CD4-positive, alpha-beta T cell treated with Interleukin-21 for 1 hour (primary cell): ENCODE data around the gene METTL15.
"Not testable (repeated sequence)": the region's sequence is repeated elsewhere in the genome, so short reads cannot be mapped to it uniquely, and the experiment has no call there.

ENCODE experiments used
- DNase-seq: peaks from one replicate; pipeline ENCODE4 v3.0.0-alpha.2; 2020

METTL15 gene

GRCh38 chr11:28110821-28111200 is 2.6 kb downstream of the METTL15 start:
- DNase-seq: no peak

- no peak for DNase-seq
These were observed 5.9 kb downstream of the METTL15 start for GRCh38 chr11:28114116-28114515.

DNA sequence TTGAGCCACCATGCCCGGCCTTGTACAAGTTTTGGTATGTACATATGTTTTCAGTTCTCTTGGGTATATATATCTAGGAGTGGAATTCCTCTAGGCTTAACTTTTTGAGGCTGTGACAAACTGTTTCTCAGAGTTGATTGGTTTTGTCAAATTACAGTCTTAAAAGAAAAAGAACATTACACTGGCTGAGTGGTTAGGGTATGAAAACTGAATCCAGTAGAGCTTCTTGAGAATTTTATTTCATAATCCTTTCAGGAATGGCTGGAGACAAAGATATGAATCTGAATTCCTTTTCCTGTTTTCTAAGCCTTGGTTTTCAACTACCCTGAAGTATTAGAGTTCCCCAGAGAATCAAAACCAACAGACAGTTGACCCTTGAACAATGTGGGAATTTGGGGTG is 6.5 kb downstream of the METTL15 start:
- DNase-seq: no peak

DNA sequence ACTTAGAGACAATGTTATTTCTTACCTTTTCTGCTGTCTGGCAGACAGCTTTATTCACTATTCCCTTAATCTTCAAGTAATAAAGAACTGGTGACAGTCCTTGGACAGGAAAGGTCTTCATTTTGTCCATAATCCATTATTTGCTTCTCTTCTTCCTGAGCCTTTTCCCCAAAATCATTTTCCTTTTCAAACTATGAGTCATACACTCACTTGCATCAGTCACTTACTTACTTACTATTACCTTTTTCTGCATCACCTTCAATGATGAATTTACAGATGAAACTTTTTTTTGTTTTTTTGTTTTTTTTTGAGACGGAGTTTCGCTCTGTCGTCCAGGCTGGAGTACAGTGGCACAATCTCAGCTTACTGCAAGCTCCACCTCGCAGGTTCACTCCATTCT is 9.5 kb downstream of the METTL15 start:
- DNase-seq: no peak

DNA sequence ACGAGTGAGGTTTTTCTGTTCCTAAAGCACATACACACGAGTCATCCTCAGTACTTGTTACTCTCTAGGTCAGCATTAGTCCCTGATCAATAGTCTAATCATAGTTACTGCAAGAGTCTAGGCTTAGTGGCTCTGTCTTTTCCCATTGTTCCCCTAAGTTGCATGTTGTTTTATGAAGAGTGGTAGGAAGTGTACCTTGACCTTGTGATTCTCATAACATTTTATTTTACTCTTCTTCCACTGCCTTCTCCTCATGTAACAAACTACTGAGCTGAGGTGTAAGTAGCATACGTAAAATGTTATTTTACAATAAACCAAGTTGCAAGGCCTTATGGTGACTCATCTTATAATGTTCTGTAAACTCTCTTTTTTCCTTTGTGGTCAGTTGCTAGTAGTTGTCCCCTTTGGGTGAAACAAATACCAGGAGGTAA is 15.0 kb downstream of the METTL15 start:
- DNase-seq: no peak

DNA sequence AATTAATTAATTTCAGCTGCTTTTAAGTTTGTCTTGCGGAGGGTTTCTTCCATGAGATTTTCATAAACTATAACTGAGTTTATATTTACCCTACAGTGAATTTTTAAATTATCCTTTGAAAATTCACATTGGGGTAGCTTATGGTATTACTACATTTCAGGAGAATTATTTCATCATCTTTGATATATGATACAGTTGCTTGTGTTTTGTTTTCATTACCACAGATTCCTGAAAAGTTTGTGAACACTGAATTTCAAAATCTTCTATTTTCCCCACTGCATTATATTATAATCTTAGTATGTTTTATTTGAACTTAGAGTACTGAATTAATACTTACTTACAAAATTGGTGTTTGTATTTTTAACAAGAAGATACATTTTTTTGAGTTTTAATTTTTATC is 24.4 kb downstream of the METTL15 start:
- no peak for DNase-seq

DNA sequence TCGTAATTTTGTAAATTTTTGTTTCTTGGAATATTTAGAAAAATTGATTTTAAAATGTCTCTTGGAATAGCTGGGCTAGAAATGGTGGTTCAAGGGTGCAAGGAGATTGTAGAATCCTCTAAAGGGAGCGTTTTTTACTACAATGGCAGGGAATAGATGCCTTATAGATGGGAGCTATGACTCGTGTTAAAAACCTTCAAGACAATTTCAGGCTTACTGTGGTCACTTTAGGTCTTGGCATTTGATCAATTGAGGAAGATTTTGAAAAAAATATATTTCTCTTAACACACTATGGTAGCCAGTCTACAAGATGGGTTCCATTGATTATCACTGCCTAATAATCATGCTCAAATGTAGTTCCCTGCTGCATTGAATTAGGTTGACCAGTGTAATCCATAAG is 25.0 kb downstream of the METTL15 start:
- DNase-seq: no peak

- DNase-seq: not testable (repeated sequence)
These were observed 28.0 kb downstream of the METTL15 start for GRCh38 chr11:28136157-28136556.

DNA sequence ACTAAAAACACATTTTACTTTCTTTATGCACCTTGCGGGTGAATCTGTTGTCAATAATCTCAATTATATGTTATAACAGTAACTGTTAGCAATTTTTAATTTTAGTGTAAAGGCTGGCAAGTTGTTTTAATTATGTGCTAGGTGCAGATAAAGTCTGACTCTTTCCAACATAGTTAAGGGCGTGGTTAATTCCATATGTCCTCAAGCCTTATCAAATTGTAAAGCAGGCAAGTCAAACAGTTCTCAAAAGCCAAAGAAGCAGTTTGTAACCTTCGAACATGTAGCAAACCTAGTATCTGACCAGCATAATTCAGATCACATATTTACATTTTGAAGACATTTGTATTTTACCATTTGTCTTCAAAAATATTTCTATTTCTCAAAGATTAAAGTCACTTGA is 29.2 kb downstream of the METTL15 start:
- no peak for DNase-seq

DNA sequence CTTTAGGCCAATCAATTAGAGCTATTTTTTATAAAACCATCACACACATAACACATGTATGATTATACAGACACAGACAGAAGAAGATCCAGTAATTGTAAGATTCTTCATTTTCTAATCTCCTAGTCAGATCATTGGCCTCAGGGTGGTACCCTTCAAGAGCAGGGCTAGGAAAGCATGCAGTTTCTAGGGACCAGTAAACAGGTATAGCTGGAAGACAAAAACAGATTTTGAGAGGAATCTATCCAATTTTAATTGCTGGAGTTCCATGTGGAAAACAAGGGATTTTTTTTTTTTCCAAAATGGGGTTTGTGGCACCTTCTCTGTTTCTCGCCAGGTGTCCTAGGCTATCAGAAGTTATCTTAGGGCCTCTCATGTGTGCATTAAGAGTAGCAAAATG is 29.6 kb downstream of the METTL15 start:
- DNase-seq: no peak

GRCh38 chr11:28139841-28140415 is 31.7 kb downstream of the METTL15 start:
- no peak for DNase-seq

GRCh38 chr11:28140689-28141455 is 32.7 kb downstream of the METTL15 start:
- no peak for DNase-seq

GRCh38 chr11:28142724-28143123 is 34.5 kb downstream of the METTL15 start:
- no peak for DNase-seq

GRCh38 chr11:28144808-28145207 is 36.6 kb downstream of the METTL15 start:
- no peak for DNase-seq

GRCh38 chr11:28146123-28146751 is 38.0 kb downstream of the METTL15 start:
- no peak for DNase-seq

GRCh38 chr11:28152743-28153142 is 44.6 kb downstream of the METTL15 start:
- DNase-seq: no peak

GRCh38 chr11:28153586-28153985 is 45.4 kb downstream of the METTL15 start:
- DNase-seq: no peak

DNA sequence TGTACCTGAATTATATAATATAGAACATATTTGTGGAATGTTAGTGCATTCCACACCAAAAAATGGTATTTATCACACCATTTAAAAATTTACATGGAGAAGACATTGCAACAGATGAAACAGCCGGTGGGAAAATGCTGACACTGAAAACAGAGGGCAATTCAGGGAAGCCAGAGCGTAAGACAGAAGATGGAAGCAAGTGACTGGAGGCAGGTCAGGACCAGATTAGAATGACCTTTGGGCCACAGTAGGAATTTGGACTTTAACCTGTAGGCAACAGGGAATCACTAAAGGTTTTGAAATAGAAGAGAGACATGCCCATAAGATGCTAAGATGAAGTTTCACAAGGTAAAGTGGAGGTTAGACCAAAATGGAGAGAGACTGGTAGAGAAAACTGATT is 60.5 kb downstream of the METTL15 start:
- no peak for DNase-seq

GRCh38 chr11:28169816-28170215 is 61.6 kb downstream of the METTL15 start:
- DNase-seq: no peak

DNA sequence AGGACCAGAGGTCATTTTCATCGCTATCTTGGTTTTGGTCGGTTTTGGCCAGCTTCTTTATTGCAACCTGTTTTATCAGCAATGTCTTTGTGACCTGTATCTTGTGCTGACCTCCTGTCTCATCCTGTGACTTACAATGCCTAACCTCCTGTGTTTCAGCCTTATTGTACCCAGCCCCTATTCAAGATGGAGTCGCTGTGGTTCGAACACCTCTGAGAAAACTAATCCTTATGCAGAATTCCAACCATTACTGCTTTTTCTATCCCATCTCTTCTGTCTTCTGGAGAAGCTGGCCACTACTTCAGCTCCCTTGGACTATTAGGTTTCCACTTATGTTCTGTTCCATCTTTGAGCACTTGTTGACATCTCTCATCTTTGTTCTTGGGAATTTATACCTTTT is 62.6 kb downstream of the METTL15 start:
- no peak for DNase-seq

DNA sequence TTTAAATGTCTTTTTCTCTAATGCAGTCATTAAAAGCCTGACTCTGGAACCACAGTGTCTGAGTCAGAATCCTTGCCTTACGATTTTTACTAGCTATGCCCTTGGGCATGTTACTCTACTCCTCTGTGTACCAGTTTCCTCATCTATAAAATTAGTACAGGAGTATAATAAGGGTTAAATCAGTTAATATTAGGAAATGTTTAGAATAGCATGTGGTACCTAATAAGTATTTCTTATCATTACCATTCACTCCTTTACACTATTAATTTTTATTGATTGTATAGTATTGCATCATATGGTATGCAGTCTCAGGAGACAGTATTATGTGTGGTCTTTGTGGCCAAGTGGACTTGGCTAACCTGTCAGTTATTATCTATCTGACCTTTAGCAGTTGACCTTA is 68.2 kb downstream of the METTL15 start:
- no peak for DNase-seq

DNA sequence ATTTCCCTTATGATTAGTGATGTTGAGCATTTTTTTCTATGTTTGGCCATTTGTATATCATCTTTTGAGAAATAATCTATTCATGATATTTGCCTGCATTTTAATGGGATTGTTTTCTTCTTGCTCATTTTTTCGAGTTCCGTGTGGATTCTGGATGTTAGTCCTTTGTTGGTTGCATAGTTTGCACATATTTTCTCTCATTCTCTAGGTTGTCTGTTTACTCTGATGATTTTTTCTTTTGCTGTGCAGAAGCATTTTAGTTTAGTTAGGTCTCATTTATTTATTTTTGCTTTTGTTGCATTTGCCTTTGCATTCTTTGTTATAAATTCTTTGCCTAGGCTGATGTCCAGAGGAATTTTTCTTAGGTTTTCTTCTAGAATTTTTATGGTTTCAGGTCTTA is 87.3 kb downstream of the METTL15 start:
- no peak for DNase-seq

GRCh38 chr11:28209906-28210305 is 101.7 kb downstream of the METTL15 start:
- no peak for DNase-seq

GRCh38 chr11:28222063-28222462 is 113.9 kb downstream of the METTL15 start:
- DNase-seq: not testable (repeated sequence)
